ENCODE results near the gene ZBTB33.

Gene ZBTB33

GRCh38 chrX:120291211-120291610 is 40.6 kb downstream of the ZBTB33 start:
- DNase-seq (ENCODE audit: low read depth in 2 of 2) = no peak
- no peak overlapping the region for H3K4me3 ChIP-seq (replicated peaks in 1 of 2; ENCODE audit: low read depth in 2 of 2, low read length in 2 of 2)
- no peak for TF ChIP-seq CTCF (IDR thresholded peaks at IDR 0.05; ENCODE audit: low read depth, low read length)

- TF ChIP-seq CTCF (IDR thresholded peaks at IDR 0.05; ENCODE audit: low read depth, low read length) = no peak
- no peak for DNase-seq (ENCODE audit: low read depth in 2 of 2)
- no peak overlapping the region for H3K4me3 ChIP-seq (replicated peaks in 1 of 2; ENCODE audit: low read depth in 2 of 2, low read length in 2 of 2)
Measured at GRCh38 chrX:120293015-120293414, 42.4 kb downstream of the ZBTB33 start.

- TF ChIP-seq CTCF (IDR thresholded peaks at IDR 0.05; ENCODE audit: low read depth, low read length) = no peak
- DNase-seq (ENCODE audit: low read depth in 2 of 2) = no peak
- H3K4me3 ChIP-seq (replicated peaks in 1 of 2; ENCODE audit: low read depth in 2 of 2, low read length in 2 of 2) = no peak overlapping the region
Measured at GRCh38 chrX:120294651-120295050, 44.0 kb downstream of the ZBTB33 start.

GRCh38 chrX:120297923-120298322 is 47.3 kb downstream of the ZBTB33 start:
- no peak for TF ChIP-seq CTCF (IDR thresholded peaks at IDR 0.05; ENCODE audit: low read depth, low read length)
- DNase-seq (ENCODE audit: low read depth in 2 of 2) = no peak
- H3K4me3 ChIP-seq (replicated peaks in 1 of 2; ENCODE audit: low read depth in 2 of 2, low read length in 2 of 2) = no peak overlapping the region

- H3K4me3 ChIP-seq (replicated peaks in 1 of 2; ENCODE audit: low read depth in 2 of 2, low read length in 2 of 2) = no peak overlapping the region
- no peak for DNase-seq (ENCODE audit: low read depth in 2 of 2)
- TF ChIP-seq CTCF (IDR thresholded peaks at IDR 0.05; ENCODE audit: low read depth, low read length) = no peak
Measured at GRCh38 chrX:120299928-120300327, 49.3 kb downstream of the ZBTB33 start.

GRCh38 chrX:120301497-120301896 is 50.9 kb downstream of the ZBTB33 start:
- no peak for DNase-seq (ENCODE audit: low read depth in 2 of 2)
- no peak overlapping the region for H3K4me3 ChIP-seq (replicated peaks in 1 of 2; ENCODE audit: low read depth in 2 of 2, low read length in 2 of 2)
- TF ChIP-seq CTCF (IDR thresholded peaks at IDR 0.05; ENCODE audit: low read depth, low read length) = no peak

GRCh38 chrX:120301960-120302359 is 51.3 kb downstream of the ZBTB33 start:
- DNase-seq (ENCODE audit: low read depth in 2 of 2) = no peak
- no peak overlapping the region for H3K4me3 ChIP-seq (replicated peaks in 1 of 2; ENCODE audit: low read depth in 2 of 2, low read length in 2 of 2)
- TF ChIP-seq CTCF (IDR thresholded peaks at IDR 0.05; ENCODE audit: low read depth, low read length) = no peak
